Fibroblast of lung (primary cell): Measurements from ENCODE around the gene NUDCD2. TPM values are rescaled to one million over a fixed set of nuclear protein-coding genes. Genes with fewer than 3 reads are reported as not detected.

Experiments
- DNase-seq, 2 donors: peaks; one replicate each; pipeline versions ENCODE4 v3.0.0 to v3.0.0-alpha.2; 2010; ENCODE audit warnings: low read depth in 2 of 2
- H2AFZ ChIP-seq: 2 replicates; pipeline ENCODE4 v1.5.1; 2012; ENCODE audit warnings: low read length, control low read depth, inconsistent platforms
- H3K27ac ChIP-seq: 2 replicates; pipeline ENCODE4 v1.5.1; 2011; ENCODE audit warnings: low read length, control low read depth; ENCODE audit not compliant: insufficient read depth
- H3K27me3 ChIP-seq: 2 replicates; pipeline ENCODE4 v1.5.1; 2011; ENCODE audit warnings: mild to moderate bottlenecking, low read length; ENCODE audit not compliant: control insufficient read depth, insufficient read depth
- H3K36me3 ChIP-seq: 2 replicates; pipeline ENCODE4 v1.5.1; 2011; ENCODE audit warnings: low read length; ENCODE audit not compliant: control insufficient read depth, insufficient read depth
- H3K4me1 ChIP-seq: 2 replicates; pipeline ENCODE4 v1.5.1; 2011; ENCODE audit warnings: low read length; ENCODE audit not compliant: control insufficient read depth, insufficient read depth; ENCODE audit errors: extremely low read depth
- H3K4me2 ChIP-seq: 2 replicates; pipeline ENCODE4 v1.5.1; 2011; ENCODE audit warnings: low read length, control low read depth; ENCODE audit not compliant: insufficient read depth; ENCODE audit errors: extremely low read depth
- H3K4me3 ChIP-seq, 4 experiments: fragments of 200-600 bp in 1 of 4; sonication (generic) in 1 of 4; replicated peaks in 1 of 4; 2 replicates each; pipeline ENCODE4 v1.5.1; 2011 to 2016; ENCODE audit warnings: low read length in 4 of 4, low read depth in 3 of 4, mild to moderate bottlenecking in 3 of 4, control low read depth in 2 of 4, inconsistent platforms in 1 of 4, mixed read lengths in 1 of 4; ENCODE audit not compliant: insufficient read depth in 1 of 4; ENCODE audit errors: control extremely low read depth in 1 of 4
- H3K79me2 ChIP-seq: 2 replicates; pipeline ENCODE4 v1.5.1; 2012; ENCODE audit warnings: mild to moderate bottlenecking, low read length, inconsistent platforms; ENCODE audit not compliant: control insufficient read depth, insufficient read depth
- H3K9ac ChIP-seq: 2 replicates; pipeline ENCODE4 v1.5.1; 2011; ENCODE audit warnings: mild to moderate bottlenecking, low read length, control low read depth; ENCODE audit not compliant: insufficient read depth
- H3K9me3 ChIP-seq: 2 replicates; pipeline ENCODE4 v1.5.1; 2012; ENCODE audit warnings: low read depth, low read length; ENCODE audit not compliant: control insufficient read depth, insufficient read depth
- H4K20me1 ChIP-seq: 2 replicates; pipeline ENCODE4 v1.5.1; 2011; ENCODE audit warnings: low read length; ENCODE audit not compliant: control insufficient read depth, insufficient read depth; ENCODE audit errors: extremely low read depth
- EZH2 ChIP-seq: IDR thresholded peaks from 2 replicates; pipeline ENCODE4 v1.5.1; 2012; ENCODE audit warnings: low read length, control low read depth, mild to moderate bottlenecking; ENCODE audit errors: missing control alignments
- polyA plus RNA-seq, 2 donors: library from polyadenylated mRNA; depleted of rRNA in 1 of 2; stranded (reverse) in 1 of 2; unstranded in 1 of 2; fragments of >200 nt; gene quantifications; 2 replicates each; pipeline ENCODE4 v1.2.1, GENCODE V29; 2011 to 2012; ENCODE audit warnings: missing spikeins in 1 of 2
- total RNA-seq: library from RNA; depleted of rRNA; stranded (reverse); fragments of >200 nt; gene quantifications from 2 replicates; pipeline ENCODE4 v1.2.1, GENCODE V29; 2014
- TF ChIP-seq, protein P1 (sequence below), 2 donors: IDR thresholded peaks in 1 of 2; conservative IDR thresholded peaks in 1 of 2; 1 replicate in 1 of 2; 2 replicates in 1 of 2; pipeline ENCODE4 v1.5.1; 2011 to 2012; ENCODE audit warnings: low read length in 2 of 2, control low read depth in 1 of 2, inconsistent platforms in 1 of 2, low read depth in 1 of 2, mild to moderate bottlenecking in 1 of 2

NUDCD2 gene
- total and polyA plus RNA-seq, 2 donors (not counting 1 experiment from before 2014, with no cell fraction given), result 5.9 to 7.4 TPM

- Histone ChIP-seq H3K27me3 (no peaks in the 10 kb centered on the region), H3K4me1 (no peaks in the 10 kb centered on the region), H3K4me3 (no peak overlapping the region), H3K79me2 (peaks cover 12% of the 10 kb centered on the region), H3K27ac (no peak overlapping the region), H4K20me1 (no peaks in the 10 kb centered on the region), H2AFZ (no peak overlapping the region), H3K9ac (no peak overlapping the region), H3K9me3 (no peaks in the 10 kb centered on the region), H3K36me3 (peaks cover 4% of the 10 kb centered on the region), H3K4me2 (no peak overlapping the region)
- no peak for TF ChIP-seq EZH2
- TF ChIP-seq, protein P1, sequence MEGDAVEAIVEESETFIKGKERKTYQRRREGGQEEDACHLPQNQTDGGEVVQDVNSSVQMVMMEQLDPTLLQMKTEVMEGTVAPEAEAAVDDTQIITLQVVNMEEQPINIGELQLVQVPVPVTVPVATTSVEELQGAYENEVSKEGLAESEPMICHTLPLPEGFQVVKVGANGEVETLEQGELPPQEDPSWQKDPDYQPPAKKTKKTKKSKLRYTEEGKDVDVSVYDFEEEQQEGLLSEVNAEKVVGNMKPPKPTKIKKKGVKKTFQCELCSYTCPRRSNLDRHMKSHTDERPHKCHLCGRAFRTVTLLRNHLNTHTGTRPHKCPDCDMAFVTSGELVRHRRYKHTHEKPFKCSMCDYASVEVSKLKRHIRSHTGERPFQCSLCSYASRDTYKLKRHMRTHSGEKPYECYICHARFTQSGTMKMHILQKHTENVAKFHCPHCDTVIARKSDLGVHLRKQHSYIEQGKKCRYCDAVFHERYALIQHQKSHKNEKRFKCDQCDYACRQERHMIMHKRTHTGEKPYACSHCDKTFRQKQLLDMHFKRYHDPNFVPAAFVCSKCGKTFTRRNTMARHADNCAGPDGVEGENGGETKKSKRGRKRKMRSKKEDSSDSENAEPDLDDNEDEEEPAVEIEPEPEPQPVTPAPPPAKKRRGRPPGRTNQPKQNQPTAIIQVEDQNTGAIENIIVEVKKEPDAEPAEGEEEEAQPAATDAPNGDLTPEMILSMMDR (conservative IDR thresholded peaks at IDR 0.05 in 1 of 2, IDR thresholded peaks at IDR 0.05 in 1 of 2; ENCODE audit: low read depth in 1 of 2, low read length in 2 of 2), result no peak
- peak; percentile 33 to 35 for DNase-seq
Measured at GRCh38 chr5:163453705-163454104, 6.2 kb downstream of the NUDCD2 start.

DNA sequence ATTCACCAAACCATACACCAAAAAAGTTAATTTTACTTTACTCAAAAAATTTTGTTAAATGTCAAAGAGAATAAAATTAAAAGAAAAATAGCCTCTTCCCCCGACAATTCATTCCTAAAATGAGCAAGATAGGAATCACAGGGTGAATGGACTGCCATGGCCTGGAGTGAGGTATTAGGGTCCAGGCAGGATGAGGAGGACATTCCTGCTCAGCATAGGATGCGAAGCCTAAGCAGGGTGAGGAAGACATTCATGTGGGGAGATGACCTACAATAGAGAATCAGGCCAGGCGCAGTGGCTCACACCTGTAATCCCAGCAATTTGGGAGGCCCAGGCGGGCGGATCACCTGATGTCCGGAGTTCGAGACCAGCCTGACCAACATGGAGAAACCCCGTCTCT, 8.4 kb downstream of the NUDCD2 start:
- Histone ChIP-seq H4K20me1 (no peaks in the 10 kb centered on the region), H3K4me1 (no peaks in the 10 kb centered on the region), H3K4me2 (no peak overlapping the region), H3K9ac (no peak overlapping the region), H3K9me3 (no peaks in the 10 kb centered on the region), H2AFZ (no peak overlapping the region), H3K27me3 (no peaks in the 10 kb centered on the region), H3K79me2 (peaks cover 2% of the 10 kb centered on the region), H3K4me3 (no peak overlapping the region), H3K27ac (no peak overlapping the region), H3K36me3 (peaks cover 5% of the 10 kb centered on the region)
- no peak for DNase-seq
- TF ChIP-seq EZH2, result no peak
- TF ChIP-seq, protein P1 (conservative IDR thresholded peaks at IDR 0.05 in 1 of 2, IDR thresholded peaks at IDR 0.05 in 1 of 2; ENCODE audit: low read depth in 1 of 2, low read length in 2 of 2), result no peak

DNA sequence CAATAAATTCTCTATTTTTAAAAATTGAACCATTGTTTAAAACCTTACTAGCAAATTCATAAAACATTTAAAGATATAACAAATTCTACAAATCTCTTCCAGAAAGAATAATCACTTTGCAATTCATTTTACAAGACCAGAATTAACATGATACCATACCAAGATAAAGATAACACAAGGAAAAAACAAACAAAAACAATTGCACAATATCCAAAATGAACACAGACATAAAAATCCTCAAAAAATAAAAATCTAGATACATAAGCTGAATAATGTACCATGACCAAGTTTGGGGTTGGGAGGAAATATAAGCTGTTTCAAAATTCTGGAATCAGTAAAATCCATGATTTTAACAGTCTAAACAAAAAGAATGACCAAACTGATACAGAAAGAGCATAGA, 11.4 kb downstream of the NUDCD2 start:
- Histone ChIP-seq H4K20me1 (no peaks in the 10 kb centered on the region), H3K79me2 (no peaks in the 10 kb centered on the region), H2AFZ (no peak overlapping the region), H3K4me1 (no peaks in the 10 kb centered on the region), H3K4me2 (no peak overlapping the region), H3K9ac (no peak overlapping the region), H3K27me3 (no peaks in the 10 kb centered on the region), H3K9me3 (no peaks in the 10 kb centered on the region), H3K36me3 (peaks cover 11% of the 10 kb centered on the region), H3K27ac (no peak overlapping the region), H3K4me3 (no peak overlapping the region)
- no peak for TF ChIP-seq EZH2
- TF ChIP-seq, protein P1 (conservative IDR thresholded peaks at IDR 0.05 in 1 of 2, IDR thresholded peaks at IDR 0.05 in 1 of 2; ENCODE audit: low read depth in 1 of 2, low read length in 2 of 2), result no peak
- no peak for DNase-seq
